T-helper 1 cell treated with Interleukin-12 subunit alpha and Interleukin-12 subunit beta and Interleukin-4 antibody, amounts not matched to agents 30 ng/mL and 1 ng/mL, for 36 hours (primary cell): Measurements from ENCODE around the gene FRK. TPM values are rescaled to one million over a fixed set of nuclear protein-coding genes. Genes with fewer than 3 reads are reported as not detected.

Experiments
- intact Hi-C: fragments of 100-400 bp; cut with micrococcal nuclease; formaldehyde crosslinking; loops from one replicate; pipeline ENCODE4 v1.15.1; 2024
- total RNA-seq: library from RNA; stranded (reverse); gene quantifications from 2 replicates; pipeline ENCODE4 v1.2.3, GENCODE V29; 2022

The FRK gene
- total RNA-seq, 1 donor from 2014 or later: 0.02 TPM

DNA sequence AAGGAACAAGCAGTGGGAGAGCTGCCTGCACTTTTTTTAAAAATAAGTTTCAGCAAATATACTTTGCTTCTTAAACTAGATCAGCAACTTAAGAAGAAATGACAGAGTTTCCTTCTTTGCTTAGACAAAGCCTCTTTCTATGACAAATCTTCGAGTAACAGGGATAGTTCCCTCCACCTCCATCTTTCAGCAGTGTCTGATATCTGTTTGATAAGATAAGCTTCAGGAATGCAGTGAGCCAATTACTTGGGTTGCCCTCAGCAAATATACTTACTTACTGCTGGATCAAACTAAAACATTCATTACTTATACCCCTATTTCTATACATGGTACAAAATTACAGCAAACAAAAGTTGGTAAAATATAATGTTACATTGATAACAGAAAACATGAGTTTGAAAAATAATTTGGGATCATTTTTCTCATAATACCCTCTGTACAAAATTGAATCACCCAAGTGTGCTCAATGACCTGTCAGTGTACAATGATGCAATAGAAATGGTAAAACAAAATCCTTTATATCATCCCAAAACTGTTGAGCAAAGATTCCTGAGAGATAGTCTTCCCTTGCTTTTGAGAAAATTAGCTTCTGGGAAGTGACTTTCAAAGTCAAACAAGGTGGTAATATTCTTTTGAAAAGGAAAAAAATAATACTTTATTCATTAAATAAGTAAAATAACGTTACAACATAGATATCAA lies 24.5 kb downstream of the FRK start:
- intact Hi-C loops: no loop called here

DNA sequence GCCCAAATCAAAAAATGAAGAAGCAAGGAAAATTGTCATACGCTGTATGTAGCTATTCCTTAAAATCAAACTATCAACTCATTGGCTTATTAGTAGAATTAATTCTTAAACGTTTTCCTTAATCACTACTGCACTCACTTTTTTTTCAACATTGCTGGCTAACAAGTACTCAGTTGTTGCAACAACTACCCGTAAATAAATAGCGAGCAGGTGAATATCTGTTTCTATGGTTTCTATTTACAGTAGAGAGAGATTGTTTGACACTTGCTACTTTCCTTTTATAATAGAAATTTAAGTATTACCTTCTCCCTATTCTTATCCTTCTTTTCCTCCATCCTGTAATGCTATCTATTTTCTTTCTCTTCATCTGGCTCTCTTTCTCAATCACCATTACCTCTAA lies 25.1 kb downstream of the FRK start:
- intact Hi-C loops: no loop called here

DNA sequence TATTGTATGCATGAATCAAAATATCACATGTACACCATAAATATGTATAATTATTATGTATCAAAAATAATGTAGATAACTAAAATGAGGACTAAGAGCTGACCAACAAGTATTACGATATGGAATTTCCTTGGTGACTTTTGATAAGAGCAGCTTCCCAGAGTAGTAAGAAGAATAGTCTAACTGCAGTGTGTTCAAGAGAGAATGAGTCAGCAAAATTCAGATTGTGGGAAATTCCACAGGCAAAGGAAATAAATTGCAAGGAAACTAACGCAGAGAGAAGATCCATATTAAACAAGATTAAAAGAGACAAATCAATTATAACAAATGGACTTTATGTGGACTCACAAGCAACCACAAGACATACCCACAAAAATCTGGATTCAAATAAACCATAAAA lies 26.4 kb downstream of the FRK start:
- intact Hi-C loops: no loop called here

DNA sequence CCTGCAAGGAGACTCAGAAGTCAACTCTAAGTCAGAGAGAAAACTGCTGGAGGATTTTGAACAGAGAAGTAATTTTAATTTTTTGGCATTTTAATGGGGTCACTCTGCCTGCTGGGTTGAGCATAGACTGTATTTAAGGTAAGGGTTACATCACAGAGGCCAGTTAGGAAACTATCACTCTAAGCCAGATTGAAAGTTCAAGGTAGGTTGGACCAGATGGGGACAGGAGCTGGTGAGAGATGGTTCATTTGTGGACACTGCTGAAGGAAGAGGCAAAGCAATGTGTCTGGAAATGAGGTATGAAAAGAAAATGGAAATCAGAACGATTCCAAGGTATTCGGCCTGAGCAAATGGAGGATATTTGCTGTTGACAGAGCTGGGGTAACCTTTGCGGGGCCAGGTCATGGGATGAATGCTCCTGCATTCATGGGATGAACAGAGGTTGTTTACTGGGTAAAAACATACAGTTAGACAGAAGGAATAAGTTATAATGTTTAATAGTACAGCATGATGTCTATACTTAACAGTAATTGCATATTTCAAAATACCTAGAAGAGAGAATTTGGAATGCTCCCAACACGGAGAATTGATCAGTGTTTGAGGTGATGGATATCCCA lies 26.9 kb downstream of the FRK start:
- intact Hi-C loops: no loop called here

DNA sequence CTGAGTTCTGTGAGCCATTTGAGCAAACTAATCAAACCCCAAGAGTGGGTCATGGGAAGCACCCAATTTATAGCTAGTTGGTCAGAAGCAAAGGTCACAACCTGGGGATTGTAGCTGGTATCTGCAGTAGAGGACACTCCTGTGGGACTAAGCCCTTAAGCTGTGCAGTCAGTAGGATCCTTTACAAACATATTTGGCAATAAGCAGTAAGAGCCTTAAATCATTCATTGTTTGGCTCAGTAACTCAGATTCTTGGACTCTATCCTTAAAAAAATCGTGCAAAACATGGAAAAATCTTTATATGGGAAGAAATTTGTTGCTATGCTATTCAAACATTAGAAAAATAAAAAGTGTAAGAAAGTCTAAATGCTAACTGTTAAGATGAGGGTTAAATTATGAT lies 29.9 kb downstream of the FRK start:
- intact Hi-C loops: no loop called here

DNA sequence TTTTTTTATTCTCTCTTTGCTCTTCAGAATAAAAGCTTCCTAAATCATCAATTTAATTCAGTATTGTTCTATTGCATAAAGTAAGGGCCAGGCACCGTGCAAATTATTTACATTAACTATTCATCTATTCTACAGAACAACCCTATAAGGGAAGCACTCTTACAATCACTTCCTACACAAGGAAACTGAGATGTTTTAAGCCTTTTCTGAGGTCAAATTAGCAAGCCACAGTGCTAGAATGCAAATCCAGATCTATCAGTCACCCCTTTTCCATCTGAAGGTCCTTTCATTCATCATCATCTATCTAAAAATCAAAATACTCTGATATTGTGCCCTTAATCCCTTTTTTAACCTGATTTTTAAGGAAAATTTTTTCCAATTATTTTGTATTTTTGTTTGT lies 31.2 kb downstream of the FRK start:
- intact Hi-C loops: no loop called here

DNA sequence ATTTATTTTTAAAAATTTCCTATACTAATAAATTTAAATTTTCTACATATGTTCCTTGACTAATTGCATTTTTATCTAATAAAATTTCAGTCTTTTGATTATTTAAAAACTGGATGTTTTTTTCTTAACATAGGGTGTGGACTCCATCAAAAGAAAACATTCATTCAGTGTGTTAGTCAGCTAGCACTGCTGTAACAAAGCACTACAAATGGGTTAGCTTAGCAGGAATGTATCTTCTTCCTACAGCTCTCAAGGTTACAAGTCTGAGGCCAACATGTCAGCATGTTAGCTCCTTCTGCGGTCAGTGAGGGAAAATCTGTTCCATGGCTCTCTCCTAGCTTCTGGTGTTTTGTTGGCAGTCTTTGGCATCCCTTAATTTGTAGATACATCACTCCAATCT lies 32.5 kb downstream of the FRK start:
- intact Hi-C loops: no loop called here

DNA sequence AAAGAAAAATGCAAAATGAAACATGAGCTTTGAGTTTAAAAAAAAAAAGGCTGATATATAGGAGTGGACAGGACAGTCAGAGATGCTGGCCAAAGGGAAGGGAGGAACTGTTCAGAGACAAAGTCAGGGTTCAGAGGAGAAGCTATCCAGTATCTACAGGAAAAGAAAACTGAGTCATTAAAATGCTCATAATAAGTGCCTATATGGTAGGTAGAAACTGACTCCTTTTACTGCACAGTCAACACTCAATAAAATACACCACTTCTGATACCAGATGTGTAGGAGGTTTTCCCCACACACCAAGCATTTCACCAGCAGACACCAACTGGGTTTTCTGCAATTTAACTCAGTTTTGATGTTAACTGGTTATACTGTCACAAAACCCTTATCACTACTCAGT lies 32.9 kb downstream of the FRK start:
- intact Hi-C loops: no loop called here

DNA sequence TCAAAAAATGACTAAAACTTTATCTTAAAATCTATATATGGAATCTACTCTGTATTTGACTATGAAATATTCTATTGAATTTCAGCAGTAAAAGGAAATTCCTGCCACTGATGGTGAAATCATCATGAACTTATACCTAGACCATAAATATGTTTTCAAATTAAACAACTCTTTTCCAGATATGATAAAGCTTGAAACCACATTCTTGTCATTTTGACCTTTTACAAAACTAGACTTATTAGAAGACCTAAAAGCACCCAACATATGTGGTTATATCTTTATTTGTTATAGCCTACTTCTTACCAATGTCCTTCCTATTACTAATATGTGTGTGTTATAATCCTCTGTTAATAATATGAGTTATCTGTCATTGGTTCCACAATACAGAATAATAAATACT lies 35.3 kb downstream of the FRK start:
- intact Hi-C loops: no loop called here

DNA sequence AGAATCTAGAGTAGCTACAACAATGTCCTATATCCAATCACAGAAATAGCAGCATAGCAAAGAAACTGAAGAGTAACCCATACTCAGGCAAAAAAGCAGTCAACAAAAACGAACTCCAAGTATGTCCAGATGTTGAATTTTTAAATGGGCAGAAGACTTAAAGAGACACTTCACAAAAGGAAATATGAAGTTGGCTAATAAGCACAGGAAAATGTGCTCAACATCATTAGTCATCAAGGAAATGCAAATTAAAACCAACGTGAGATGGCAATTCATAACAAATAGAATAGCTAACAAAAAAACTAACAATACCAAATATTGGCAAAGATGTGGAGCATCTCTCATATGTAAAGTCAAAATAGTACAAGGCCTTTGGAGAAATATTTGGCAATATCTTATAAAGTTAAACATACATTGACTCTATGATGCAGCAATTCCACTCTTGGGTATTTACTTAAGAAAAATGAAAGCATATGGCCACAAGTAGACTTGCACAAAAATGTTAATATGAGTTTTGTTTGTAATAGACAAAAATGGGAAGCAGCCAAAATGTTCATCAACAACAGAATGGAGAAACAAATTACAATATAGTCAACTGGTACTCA lies 37.7 kb downstream of the FRK start:
- intact Hi-C loops: no loop called here

DNA sequence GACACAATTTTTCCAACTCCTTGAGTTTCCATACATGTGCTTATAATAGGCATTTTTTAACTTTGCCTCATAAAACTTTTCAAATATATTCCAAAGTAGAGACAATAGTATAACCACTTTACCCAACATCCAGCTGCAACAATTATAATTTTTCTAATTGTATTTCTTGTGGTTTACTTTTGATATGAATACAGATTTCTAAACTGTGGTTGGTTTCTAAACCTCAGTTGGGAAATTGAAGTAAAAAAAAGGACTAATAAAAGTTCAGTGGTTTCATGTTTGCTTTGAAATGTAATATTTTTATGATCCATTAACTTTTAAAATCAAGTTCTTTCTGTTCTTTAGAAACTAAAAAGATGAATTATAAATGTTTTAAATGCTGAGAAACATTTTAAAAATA lies 40.0 kb downstream of the FRK start:
- intact Hi-C loops: no loop called here

DNA sequence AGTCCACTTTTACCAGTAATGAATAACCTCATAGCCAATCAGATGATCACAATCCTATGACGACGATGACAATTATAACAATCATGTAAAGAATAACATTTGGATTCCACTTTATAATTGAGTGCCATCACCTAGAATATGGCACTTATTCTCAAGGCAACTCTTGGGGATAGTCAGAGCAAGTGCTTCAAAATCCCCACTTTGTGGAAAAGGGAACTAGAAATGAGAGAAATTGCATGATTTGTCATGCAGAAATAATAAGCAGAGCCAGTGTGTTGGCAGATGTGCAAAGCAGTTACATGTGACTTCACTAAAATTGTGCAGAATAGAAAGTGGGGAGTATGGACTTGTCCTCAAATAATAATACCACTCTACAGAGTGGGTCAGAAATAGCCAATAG lies 41.3 kb downstream of the FRK start:
- intact Hi-C loops: no loop called here

DNA sequence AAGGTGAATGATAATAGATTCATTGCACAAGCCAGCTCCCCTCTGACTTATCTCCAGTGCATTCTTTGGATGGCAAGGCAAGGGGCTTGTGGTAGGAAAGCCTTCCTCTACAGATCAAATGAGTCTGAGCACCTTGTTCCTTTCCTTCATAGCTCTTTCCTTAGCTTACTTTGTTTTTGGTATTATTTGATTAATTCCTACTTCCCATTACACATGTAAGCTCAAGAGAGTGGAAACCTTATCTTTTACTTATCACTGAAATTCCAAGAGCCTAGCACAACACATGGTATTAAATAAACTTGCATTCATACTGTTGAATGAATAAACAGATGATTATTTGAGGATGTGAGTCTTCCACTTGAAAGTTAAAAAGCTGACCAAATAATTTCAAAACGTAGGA lies 41.7 kb downstream of the FRK start:
- intact Hi-C loops: no loop called here

DNA sequence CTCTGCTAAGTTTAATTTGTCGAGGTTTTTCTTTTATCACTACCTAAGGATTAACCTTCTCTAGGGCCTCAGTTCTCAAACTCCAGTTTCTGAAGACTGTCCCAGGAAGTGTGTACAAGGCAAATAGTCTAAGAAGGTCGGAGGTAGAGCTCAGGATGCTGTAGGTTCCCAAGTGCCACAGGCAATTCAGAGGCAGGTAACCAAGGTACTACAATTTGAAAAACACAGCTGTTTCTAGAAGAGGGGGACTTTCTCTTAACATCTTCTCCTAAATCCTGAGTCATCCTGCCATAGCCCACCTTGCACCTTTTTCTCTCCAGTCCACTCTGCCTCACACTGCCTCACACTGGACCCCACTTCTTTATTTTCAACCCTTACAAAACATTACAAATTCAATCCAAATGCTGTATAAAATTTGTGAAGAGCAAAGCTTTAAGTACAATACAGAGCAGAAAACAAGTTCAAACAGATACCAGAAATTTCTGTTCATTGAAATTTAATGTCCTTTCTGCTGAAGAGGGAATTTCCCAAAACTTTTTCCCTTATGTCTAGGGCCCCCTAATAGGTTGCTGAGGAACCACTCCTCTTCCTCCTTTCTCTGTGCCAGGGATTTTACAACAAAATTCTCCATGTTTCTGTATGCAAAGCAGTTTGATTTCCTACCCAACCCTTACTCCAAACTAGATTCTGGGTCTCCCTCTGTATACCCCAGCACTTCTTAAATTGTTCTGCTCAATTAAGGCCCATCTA lies 43.0 kb downstream of the FRK start:
- intact Hi-C loops: no loop called here

DNA sequence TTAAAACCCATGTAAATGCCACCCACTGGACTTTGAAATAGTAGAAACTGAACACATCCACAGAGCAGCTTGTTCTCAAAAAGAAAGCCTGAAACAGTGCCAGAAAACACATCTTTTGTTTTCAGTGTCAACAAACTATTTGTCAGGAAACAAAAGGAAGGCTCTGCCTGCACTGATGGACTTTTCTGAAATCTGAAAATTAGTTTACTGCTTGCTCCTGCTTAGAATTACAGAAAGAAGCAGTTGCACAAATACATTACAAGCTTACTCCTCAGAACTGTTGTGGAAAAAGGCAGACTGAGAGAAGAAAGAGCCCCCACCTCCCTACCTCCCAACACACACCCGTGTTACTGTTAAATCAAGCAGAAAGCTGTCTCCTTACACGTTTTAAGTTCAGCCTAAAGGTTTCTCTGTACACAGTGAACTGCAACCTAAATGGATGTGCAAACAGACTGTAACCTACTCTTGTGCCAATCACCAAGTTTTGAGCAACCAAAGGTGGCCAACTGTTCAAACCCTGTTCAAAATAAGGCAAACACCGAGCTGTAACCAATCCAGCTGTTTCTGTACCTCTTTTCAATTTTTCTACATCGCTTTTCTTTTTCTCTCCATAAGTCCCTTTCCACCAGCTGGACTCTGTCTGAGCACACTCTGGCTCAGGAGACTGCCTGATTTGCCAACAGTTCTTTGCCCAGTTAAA lies 43.7 kb downstream of the FRK start:
- intact Hi-C loops: no loop called here

DNA sequence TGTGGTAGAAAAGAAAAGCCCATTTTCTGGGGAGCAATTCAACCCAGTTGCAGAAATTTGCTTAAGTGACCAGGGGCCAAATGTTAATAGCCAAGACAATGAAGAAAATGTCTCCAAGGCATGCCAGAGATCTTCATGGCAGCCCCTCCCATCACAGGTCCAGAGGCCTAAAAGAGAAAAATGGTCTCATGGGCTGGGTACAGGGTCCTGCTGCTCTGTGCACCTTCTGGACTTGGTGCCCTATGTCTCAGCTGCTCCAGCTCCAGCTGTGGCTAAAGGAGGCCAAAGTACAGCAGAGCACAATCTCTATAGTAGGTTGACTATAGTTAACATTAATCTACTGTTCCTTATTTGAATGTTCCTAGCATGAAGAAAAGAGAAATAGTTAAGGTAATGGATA lies 44.7 kb downstream of the FRK start:
- intact Hi-C loops: no loop called here

DNA sequence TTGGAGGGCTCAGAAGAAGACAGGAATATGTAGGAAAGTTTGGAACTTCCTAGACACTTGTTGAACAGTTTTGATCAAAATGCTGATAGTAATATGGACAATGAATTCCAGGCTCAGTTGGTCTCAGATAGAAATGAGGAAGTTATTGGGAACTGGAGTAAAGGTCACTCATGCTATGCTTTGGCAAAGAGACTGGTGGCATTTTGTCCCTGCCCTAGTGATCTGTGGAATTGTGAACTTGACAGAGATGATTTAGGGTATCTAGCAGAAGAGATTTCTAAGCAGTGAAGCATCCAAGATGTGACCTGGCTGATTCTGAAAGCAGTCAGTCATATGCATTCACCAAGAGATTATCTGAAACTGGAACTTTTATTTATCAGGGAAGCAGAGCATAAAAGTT lies 45.1 kb downstream of the FRK start:
- intact Hi-C loops: no loop called here

DNA sequence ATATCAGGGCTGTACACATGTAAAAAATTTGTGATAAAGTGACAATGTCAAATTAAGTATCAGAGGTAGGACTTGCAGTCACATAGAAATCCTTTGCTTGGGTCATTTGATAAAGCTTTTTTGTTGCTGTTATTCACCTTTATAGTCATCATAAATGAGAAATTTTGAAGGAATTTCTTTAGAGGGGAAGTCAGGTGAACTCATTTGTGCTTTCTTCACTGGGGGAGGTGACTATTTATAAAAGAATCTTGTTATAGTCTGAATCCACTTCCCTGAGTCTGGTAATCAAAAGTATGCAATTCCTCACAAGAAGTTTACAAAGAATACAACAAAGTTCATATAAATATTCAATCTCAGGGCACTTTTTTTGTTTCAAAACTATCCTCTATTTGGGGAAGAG lies 47.7 kb downstream of the FRK start:
- intact Hi-C loops: loop anchor here (5.0 kb wide), 1 partner anchor 544 kb away; no protein-coding TSS in a partner anchor

DNA sequence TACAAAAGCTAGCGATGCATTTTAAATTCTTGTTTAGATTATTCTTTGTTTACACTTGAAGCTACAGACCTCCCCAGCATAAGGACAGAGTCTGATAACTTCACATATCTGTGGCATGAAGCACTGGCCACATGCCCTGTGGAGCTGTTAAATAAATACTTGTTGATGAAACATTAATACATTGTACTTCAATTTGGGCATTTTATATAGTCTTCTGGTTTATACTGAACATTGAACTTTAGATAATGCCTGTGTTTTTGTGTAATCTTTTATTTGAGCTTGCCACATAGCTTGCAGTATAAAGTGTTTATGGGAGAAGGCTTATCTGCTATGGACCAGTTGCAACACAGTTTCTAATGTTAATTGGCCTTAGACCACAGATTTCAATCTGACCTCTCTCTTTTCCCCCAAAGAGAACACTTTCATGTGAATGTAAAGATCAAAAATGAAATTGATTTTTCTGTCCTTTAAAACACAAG lies 48.2 kb downstream of the FRK start:
- intact Hi-C loops: loop anchor here (5.0 kb wide), 1 partner anchor 545 kb away; no protein-coding TSS in a partner anchor

DNA sequence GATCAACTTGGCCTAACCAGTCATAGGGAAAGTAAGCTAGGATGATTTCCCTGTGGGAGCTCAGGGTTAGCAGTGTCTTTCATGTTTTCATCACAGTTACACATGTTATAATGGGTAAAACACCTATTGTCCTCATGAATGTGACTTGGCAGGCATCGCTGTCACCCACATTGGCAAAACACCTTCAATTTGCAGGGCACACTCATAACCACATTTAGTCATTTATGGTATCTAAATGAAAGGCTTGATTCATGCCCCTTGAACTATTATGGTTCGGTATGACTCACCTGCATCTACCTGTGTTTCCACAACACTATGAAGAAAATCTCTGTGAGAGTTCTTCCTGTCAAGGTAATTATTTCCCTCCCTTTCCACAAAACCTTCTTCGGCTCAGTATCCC lies 49.2 kb downstream of the FRK start:
- intact Hi-C loops: loop anchor here (1.0 to 5.0 kb wide), 2 partner anchors 86 to 546 kb away; no protein-coding TSS in a partner anchor

DNA sequence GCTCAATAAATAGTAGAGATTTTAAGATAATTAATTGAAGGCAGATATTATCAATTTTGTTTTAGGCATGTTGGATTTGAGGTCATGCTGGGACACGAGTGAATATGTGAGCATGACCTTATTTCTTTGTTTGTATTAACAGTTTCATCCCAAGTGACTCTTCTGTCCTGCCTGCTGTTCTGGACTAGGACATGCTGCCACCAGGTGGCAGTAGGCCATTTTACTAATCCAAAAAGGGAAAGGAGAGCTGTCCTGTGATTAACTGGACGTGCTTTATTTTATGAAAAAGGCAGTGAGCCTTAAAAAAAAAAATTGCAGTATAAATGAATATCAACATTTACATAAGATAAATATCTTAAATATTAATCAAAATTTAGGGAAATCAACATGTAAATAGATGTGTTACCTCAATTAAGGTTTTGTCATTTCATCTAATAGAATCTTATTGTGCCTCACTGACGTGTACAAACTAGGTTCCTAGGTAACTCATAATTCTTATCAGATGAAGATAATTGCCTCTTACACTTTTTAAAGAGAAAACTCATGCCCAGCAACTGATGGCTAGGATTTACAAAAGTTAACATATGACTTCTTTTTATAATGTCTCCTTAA lies 49.8 kb downstream of the FRK start:
- intact Hi-C loops: loop anchor here (1.0 to 5.0 kb wide), 2 partner anchors 86 to 546 kb away; no protein-coding TSS in a partner anchor
